ENCODE results near the gene BRSK1. TPM values are rescaled to one million over a fixed set of nuclear protein-coding genes. Genes with fewer than 3 reads are reported as not detected.

Gene BRSK1
- 30.5 TPM for polyA plus RNA-seq (2013, experiment 1 of 2)
- 31.6 TPM for polyA plus RNA-seq (2013, experiment 2 of 2)

GRCh38 chr19:55283548-55284377 is at the start of gene BRSK1:
Gene BRSK1 (plus strand): TSS chr19:55283997. CDS start chr19:55284443, 446 bp downstream.
- no peak within 1 kb of the TSS for H4K91ac ChIP-seq (ENCODE audit: low read depth, low read length, poor library complexity)
- H3K27me3 ChIP-seq (ENCODE audit: control insufficient read depth in 3 of 3, insufficient read depth in 3 of 3, low read depth in 1 of 3, low read length in 3 of 3): no peaks in the 10 kb centered on the region
- H4K8ac ChIP-seq (ENCODE audit: low read depth, low read length): no peak within 1 kb of the TSS
- H3K4ac ChIP-seq (ENCODE audit: low read length): no peak within 1 kb of the TSS
- H3K4me2 ChIP-seq (ENCODE audit: insufficient read depth, low read length, poor library complexity, severe bottlenecking): peak within 1 kb of the TSS; percentile 77
- peak within 1 kb of the TSS; percentile 19 for H3K27ac ChIP-seq (replicated peaks; ENCODE audit: low read length)
- WGBS, 2 donors (ENCODE audit: extremely low coverage in 2 of 2, insufficient read length in 2 of 2, insufficient replicate concordance in 1 of 2): no CpG with 5 or more reads among the region's 44 CpGs
- H3K9ac ChIP-seq (ENCODE audit: low read depth, low read length, poor library complexity): no peak within 1 kb of the TSS
- no peak within 1 kb of the TSS for H3K23ac ChIP-seq (ENCODE audit: low read depth, low read length, poor library complexity)
- no peak within 1 kb of the TSS for H2BK5ac ChIP-seq (ENCODE audit: low read length)
- peaks cover 13 to 28% of the 10 kb centered on the region in 2 donors for H3K4me1 ChIP-seq (ENCODE audit: control insufficient read depth in 2 of 2, insufficient read depth in 1 of 2, low read depth in 1 of 2, low read length in 2 of 2)
- no peak within 1 kb of the TSS for H2BK12ac ChIP-seq (ENCODE audit: low read length)
- peaks cover 0 to 1% of the 10 kb centered on the region in 2 donors for H3K9me3 ChIP-seq (replicated peaks in 1 of 2; ENCODE audit: control insufficient read depth in 2 of 2, insufficient read depth in 1 of 2, low read depth in 1 of 2, low read length in 2 of 2)
- H2BK120ac ChIP-seq (ENCODE audit: low read depth, low read length): peak within 1 kb of the TSS; percentile 4
- peak within 1 kb of the TSS; percentile 85 for H2BK15ac ChIP-seq (ENCODE audit: low read length)
- peak within 1 kb of the TSS; percentile 85 for H3K18ac ChIP-seq (ENCODE audit: low read length)
- peak within 1 kb of the TSS; percentile 71 for H2AK5ac ChIP-seq (ENCODE audit: low read depth, low read length)
- peaks cover 17% of the 10 kb centered on the region for H3K79me1 ChIP-seq (ENCODE audit: low read depth, low read length)
- DNase-seq (ENCODE audit: low spot score): peak; percentile 76
- H3K14ac ChIP-seq (ENCODE audit: low read length): no peak within 1 kb of the TSS
- H3K4me3 ChIP-seq (ENCODE audit: low read length in 2 of 2): peak within 1 kb of the TSS; percentile 60 to 80
- H2AFZ ChIP-seq (ENCODE audit: low read length): peak within 1 kb of the TSS; percentile 82
- H3K36me3 ChIP-seq (replicated peaks in 1 of 2; ENCODE audit: control insufficient read depth in 2 of 2, insufficient read depth in 2 of 2, low read length in 2 of 2): peaks cover 10 to 13% of the 10 kb centered on the region in 2 donors

GRCh38 chr19:55238030-55238429 is 45.8 kb upstream of the BRSK1 start:
- Histone ChIP-seq H4K91ac (ENCODE audit: low read depth, low read length, poor library complexity) (no peak overlapping the region), H2BK12ac (ENCODE audit: low read length) (no peak overlapping the region), H3K23ac (ENCODE audit: low read depth, low read length, poor library complexity) (peak overlapping the region; percentile 65), H2AK5ac (ENCODE audit: low read depth, low read length) (no peak overlapping the region), H3K4me1 (ENCODE audit: control insufficient read depth in 2 of 2, insufficient read depth in 1 of 2, low read depth in 1 of 2, low read length in 2 of 2) (no peaks in the 10 kb centered on the region), H2BK5ac (ENCODE audit: low read length) (no peak overlapping the region), H3K14ac (ENCODE audit: low read length) (no peak overlapping the region), H3K9me3 (replicated peaks in 1 of 2; ENCODE audit: control insufficient read depth in 2 of 2, insufficient read depth in 1 of 2, low read depth in 1 of 2, low read length in 2 of 2) (peaks cover 0 to 5% of the 10 kb centered on the region in 2 donors), H2AFZ (ENCODE audit: low read length) (no peak overlapping the region), H3K79me1 (ENCODE audit: low read depth, low read length) (peaks cover 8% of the 10 kb centered on the region), H3K4me2 (ENCODE audit: insufficient read depth, low read length, poor library complexity, severe bottlenecking) (no peak overlapping the region), H2BK15ac (ENCODE audit: low read length) (no peak overlapping the region), H2BK120ac (ENCODE audit: low read depth, low read length) (no peak overlapping the region), H3K9ac (ENCODE audit: low read depth, low read length, poor library complexity) (peak overlapping the region; percentile 21), H3K27ac (replicated peaks; ENCODE audit: low read length) (no peak overlapping the region), H3K4me3 (ENCODE audit: low read length in 2 of 2) (peak overlapping the region in 1 of 2 donors; percentile 41), H3K18ac (ENCODE audit: low read length) (no peak overlapping the region), H3K36me3 (replicated peaks in 1 of 2; ENCODE audit: control insufficient read depth in 2 of 2, insufficient read depth in 2 of 2, low read length in 2 of 2) (peaks cover 61 to 92% of the 10 kb centered on the region in 2 donors), H3K27me3 (ENCODE audit: control insufficient read depth in 3 of 3, insufficient read depth in 3 of 3, low read depth in 1 of 3, low read length in 3 of 3) (no peaks in the 10 kb centered on the region), H3K4ac (ENCODE audit: low read length) (no peak overlapping the region), H4K8ac (ENCODE audit: low read depth, low read length) (no peak overlapping the region)
- no CpG with 5 or more reads among the region's 8 CpGs for WGBS, 2 donors (ENCODE audit: extremely low coverage in 2 of 2, insufficient read length in 2 of 2, insufficient replicate concordance in 1 of 2)
- no peak for DNase-seq (ENCODE audit: low spot score)

- H3K14ac ChIP-seq (ENCODE audit: low read length): no peak overlapping the region
- H2BK120ac ChIP-seq (ENCODE audit: low read depth, low read length): no peak overlapping the region
- H3K36me3 ChIP-seq (replicated peaks in 1 of 2; ENCODE audit: control insufficient read depth in 2 of 2, insufficient read depth in 2 of 2, low read length in 2 of 2): peaks cover 65 to 91% of the 10 kb centered on the region in 2 donors
- H3K27ac ChIP-seq (replicated peaks; ENCODE audit: low read length): no peak overlapping the region
- no peaks in the 10 kb centered on the region for H3K4me1 ChIP-seq (ENCODE audit: control insufficient read depth in 2 of 2, insufficient read depth in 1 of 2, low read depth in 1 of 2, low read length in 2 of 2)
- no peak overlapping the region for H3K23ac ChIP-seq (ENCODE audit: low read depth, low read length, poor library complexity)
- H3K79me1 ChIP-seq (ENCODE audit: low read depth, low read length): peaks cover 8% of the 10 kb centered on the region
- no CpG with 5 or more reads among the region's 12 CpGs for WGBS, 2 donors (ENCODE audit: extremely low coverage in 2 of 2, insufficient read length in 2 of 2, insufficient replicate concordance in 1 of 2)
- H3K27me3 ChIP-seq (ENCODE audit: control insufficient read depth in 3 of 3, insufficient read depth in 3 of 3, low read depth in 1 of 3, low read length in 3 of 3): no peaks in the 10 kb centered on the region
- no peak overlapping the region for H2BK12ac ChIP-seq (ENCODE audit: low read length)
- H3K4me3 ChIP-seq (ENCODE audit: low read length in 2 of 2): peak overlapping the region in 1 of 2 donors; percentile 63
- H3K9me3 ChIP-seq (replicated peaks in 1 of 2; ENCODE audit: control insufficient read depth in 2 of 2, insufficient read depth in 1 of 2, low read depth in 1 of 2, low read length in 2 of 2): peaks cover 0 to 5% of the 10 kb centered on the region in 2 donors
- H3K18ac ChIP-seq (ENCODE audit: low read length): no peak overlapping the region
- H4K91ac ChIP-seq (ENCODE audit: low read depth, low read length, poor library complexity): no peak overlapping the region
- H2AK5ac ChIP-seq (ENCODE audit: low read depth, low read length): no peak overlapping the region
- no peak overlapping the region for H3K9ac ChIP-seq (ENCODE audit: low read depth, low read length, poor library complexity)
- H2AFZ ChIP-seq (ENCODE audit: low read length): no peak overlapping the region
- H3K4ac ChIP-seq (ENCODE audit: low read length): no peak overlapping the region
- DNase-seq (ENCODE audit: low spot score): no peak
- H4K8ac ChIP-seq (ENCODE audit: low read depth, low read length): no peak overlapping the region
- no peak overlapping the region for H2BK15ac ChIP-seq (ENCODE audit: low read length)
- H2BK5ac ChIP-seq (ENCODE audit: low read length): no peak overlapping the region
- H3K4me2 ChIP-seq (ENCODE audit: insufficient read depth, low read length, poor library complexity, severe bottlenecking): no peak overlapping the region
Measured at GRCh38 chr19:55239004-55239403, 44.8 kb upstream of the BRSK1 start.

- Histone ChIP-seq H3K9me3 (replicated peaks in 1 of 2; ENCODE audit: control insufficient read depth in 2 of 2, insufficient read depth in 1 of 2, low read depth in 1 of 2, low read length in 2 of 2) (peaks cover 0 to 5% of the 10 kb centered on the region in 2 donors), H3K4ac (ENCODE audit: low read length) (no peak overlapping the region), H2BK120ac (ENCODE audit: low read depth, low read length) (no peak overlapping the region), H3K9ac (ENCODE audit: low read depth, low read length, poor library complexity) (peak overlapping the region; percentile 44), H4K8ac (ENCODE audit: low read depth, low read length) (no peak overlapping the region), H2AFZ (ENCODE audit: low read length) (no peak overlapping the region), H3K27ac (replicated peaks; ENCODE audit: low read length) (no peak overlapping the region), H2BK15ac (ENCODE audit: low read length) (no peak overlapping the region), H3K18ac (ENCODE audit: low read length) (no peak overlapping the region), H3K14ac (ENCODE audit: low read length) (no peak overlapping the region), H3K4me3 (ENCODE audit: low read length in 2 of 2) (no peak overlapping the region), H2BK5ac (ENCODE audit: low read length) (no peak overlapping the region), H3K4me1 (ENCODE audit: control insufficient read depth in 2 of 2, insufficient read depth in 1 of 2, low read depth in 1 of 2, low read length in 2 of 2) (no peaks in the 10 kb centered on the region), H3K23ac (ENCODE audit: low read depth, low read length, poor library complexity) (no peak overlapping the region), H3K27me3 (ENCODE audit: control insufficient read depth in 3 of 3, insufficient read depth in 3 of 3, low read depth in 1 of 3, low read length in 3 of 3) (no peaks in the 10 kb centered on the region), H3K79me1 (ENCODE audit: low read depth, low read length) (peaks cover 8% of the 10 kb centered on the region), H4K91ac (ENCODE audit: low read depth, low read length, poor library complexity) (no peak overlapping the region), H3K4me2 (ENCODE audit: insufficient read depth, low read length, poor library complexity, severe bottlenecking) (no peak overlapping the region), H3K36me3 (replicated peaks in 1 of 2; ENCODE audit: control insufficient read depth in 2 of 2, insufficient read depth in 2 of 2, low read length in 2 of 2) (peaks cover 72 to 94% of the 10 kb centered on the region in 2 donors), H2AK5ac (ENCODE audit: low read depth, low read length) (no peak overlapping the region), H2BK12ac (ENCODE audit: low read length) (no peak overlapping the region)
- DNase-seq (ENCODE audit: low spot score): no peak
- no CpG with 5 or more reads among the region's 6 CpGs for WGBS, 2 donors (ENCODE audit: extremely low coverage in 2 of 2, insufficient read length in 2 of 2, insufficient replicate concordance in 1 of 2)
Measured at GRCh38 chr19:55240713-55241020, 43.1 kb upstream of the BRSK1 start.
